A673 (cell line): ENCODE results near the gene CFAP107. TPM values are rescaled to one million over a fixed set of nuclear protein-coding genes. Genes with fewer than 3 reads are reported as not detected.

Experiments
- BruUV-seq: library from RNA; stranded (reverse); fragments of 400-500 nt; replicated peaks from 2 replicates; lab custom pipeline; 2021; lab: Mats Ljungman, UMichigan
- CTCF ChIA-PET: fragments of 300-600 bp; sonication (Branson Sonifier 250); formaldehyde crosslinking; loops from one replicate; lab custom pipeline; 2022; ENCODE audit warnings: antibody characterized with exemption; lab: Charles Lee
- POLR2A ChIA-PET: fragments of 300-600 bp; sonication (Branson Sonifier 250); formaldehyde crosslinking; loops from one replicate; lab custom pipeline; 2022; ENCODE audit warnings: antibody characterized with exemption; ENCODE audit not compliant: low non-redundant PET; lab: Charles Lee
- DNase-seq: peaks from one replicate; pipeline ENCODE4 v3.0.0-alpha.2; 2015; ENCODE audit warnings: low spot score
- H3K27ac ChIP-seq: fragments of 200-600 bp; sonication (generic); 2 replicates; pipeline ENCODE4 v1.5.1; 2016; ENCODE audit warnings: mixed run types, low read depth, mild to moderate bottlenecking, mixed read lengths, antibody characterized with exemption, low read length; ENCODE audit not compliant: poor library complexity, severe bottlenecking
- H3K27me3 ChIP-seq: fragments of 200-600 bp; sonication (generic); replicated peaks from 2 replicates; pipeline ENCODE4 v1.6.1; 2017; ENCODE audit warnings: mixed run types, low read depth, mild to moderate bottlenecking, mixed read lengths, antibody characterized with exemption, low read length; ENCODE audit not compliant: insufficient read depth, poor library complexity
- H3K36me3 ChIP-seq: fragments of 200-600 bp; sonication (generic); 2 replicates; pipeline ENCODE4 v1.6.1; 2016; ENCODE audit warnings: mixed run types, mild to moderate bottlenecking, mixed read lengths, antibody characterized with exemption, low read length; ENCODE audit not compliant: insufficient read depth, poor library complexity, severe bottlenecking
- H3K4me1 ChIP-seq: fragments of 200-600 bp; sonication (generic); 2 replicates; pipeline ENCODE4 v1.6.1; 2017; ENCODE audit warnings: mixed run types, mild to moderate bottlenecking, mixed read lengths, antibody characterized with exemption, low read length; ENCODE audit not compliant: insufficient read depth, poor library complexity, severe bottlenecking
- H3K4me3 ChIP-seq: fragments of 200-600 bp; sonication (generic); 2 replicates; pipeline ENCODE4 v1.5.1; 2016; ENCODE audit warnings: low read depth, mixed run types, mild to moderate bottlenecking, mixed read lengths, low read length; ENCODE audit not compliant: poor library complexity, severe bottlenecking
- H3K9me3 ChIP-seq: fragments of 200-600 bp; sonication (generic); 2 replicates; pipeline ENCODE4 v1.6.1; 2016; ENCODE audit warnings: mixed run types, low read depth, mild to moderate bottlenecking, mixed read lengths, antibody characterized with exemption, low read length; ENCODE audit not compliant: poor library complexity, severe bottlenecking
- CTCF ChIP-seq: fragments of 300-800, 200-600 bp; sonication (generic); conservative IDR thresholded peaks from 2 replicates; pipeline ENCODE4 v1.5.1; 2017; ENCODE audit warnings: low read depth, mild to moderate bottlenecking, antibody characterized with exemption, low read length, moderate library complexity, mixed read lengths
- EZH2 ChIP-seq: fragments of 200-600 bp; sonication (generic); IDR thresholded peaks from 2 replicates; pipeline ENCODE4 v1.6.1; 2017; ENCODE audit warnings: borderline replicate concordance, low read depth, mild to moderate bottlenecking, mixed read lengths, antibody characterized with exemption, low read length; ENCODE audit not compliant: poor library complexity, severe bottlenecking
- intact Hi-C: fragments of 100-400 bp; cut with micrococcal nuclease; formaldehyde crosslinking; loops from one replicate; pipeline ENCODE4 v1.10.0; 2022; ENCODE audit not compliant: unreplicated experiment
- total RNA-seq: library from RNA; stranded (reverse); gene quantifications from 2 replicates; pipeline ENCODE4 v1.2.3, GENCODE V29; 2021

CFAP107 gene
- total RNA-seq, 1 experiment from 2014 or later, result not detected

GRCh38 chr1:12745126-12745991 lies 641 bp upstream of the CFAP107 start:
- no TSS peak for BruUV-seq
- TF ChIP-seq CTCF (no peak), EZH2 (no peak)
- peak; percentile 21 for DNase-seq
- H3K27ac ChIP-seq, result no peak overlapping the region
- peaks cover 15% of the 10 kb centered on the region for H3K9me3 ChIP-seq
- no peak overlapping the region for H3K4me3 ChIP-seq
- intact Hi-C loops, result no loop called here
- H3K27me3 ChIP-seq, result peaks cover 2% of the 10 kb centered on the region
- CTCF ChIA-PET, result no interaction called here
- POLR2A ChIA-PET, result interaction anchor here (0.5 to 0.6 kb wide), 2 partner anchors 19 to 825 kb away, joined by 5 read pairs; no protein-coding TSS in a partner anchor
- H3K36me3 ChIP-seq, result no peaks in the 10 kb centered on the region
- H3K4me1 ChIP-seq, result peaks cover 5% of the 10 kb centered on the region

GRCh38 chr1:12748778-12749355 lies 2.9 kb downstream of the CFAP107 start:
- Histone ChIP-seq H3K4me3 (no peak overlapping the region), H3K27me3 (peaks cover 12% of the 10 kb centered on the region), H3K27ac (no peak overlapping the region), H3K36me3 (no peaks in the 10 kb centered on the region), H3K9me3 (peaks cover 17% of the 10 kb centered on the region), H3K4me1 (peaks cover 5% of the 10 kb centered on the region)
- no peak for DNase-seq
- BruUV-seq, result no TSS peak
- ChIA-PET POLR2A (no interaction called here), CTCF (no interaction called here)
- intact Hi-C loops, result no loop called here
- TF ChIP-seq EZH2, result no peak
- no peak for TF ChIP-seq CTCF

GRCh38 chr1:12754738-12755137 lies 8.7 kb downstream of the CFAP107 start:
- no peak for DNase-seq
- no peaks in the 10 kb centered on the region for H3K4me1 ChIP-seq
- peaks cover 21% of the 10 kb centered on the region for H3K27me3 ChIP-seq
- peaks cover 6% of the 10 kb centered on the region for H3K9me3 ChIP-seq
- TF ChIP-seq CTCF (no peak), EZH2 (no peak)
- BruUV-seq, result no TSS peak
- intact Hi-C loops, result no loop called here
- H3K27ac ChIP-seq, result no peak overlapping the region
- POLR2A ChIA-PET, result no interaction called here
- CTCF ChIA-PET, result no interaction called here
- H3K36me3 ChIP-seq, result no peaks in the 10 kb centered on the region
- no peak overlapping the region for H3K4me3 ChIP-seq
